AG09319 (cell line): ENCODE data around the gene ETHE1.
A peak's percentile ranks its signal among the peaks of the same experiment; 100 is the strongest.

ENCODE experiments used
- DNase-seq: peaks from one replicate; pipeline ENCODE4 v3.0.0-alpha.2; 2010; ENCODE audit warnings: low read depth; ENCODE audit errors: extremely low read depth
- CTCF ChIP-seq: IDR thresholded peaks from 2 replicates; pipeline ENCODE4 v1.5.1; 2011; ENCODE audit warnings: low read depth, mild to moderate bottlenecking, inconsistent platforms, low read length, moderate library complexity

The ETHE1 gene

DNA sequence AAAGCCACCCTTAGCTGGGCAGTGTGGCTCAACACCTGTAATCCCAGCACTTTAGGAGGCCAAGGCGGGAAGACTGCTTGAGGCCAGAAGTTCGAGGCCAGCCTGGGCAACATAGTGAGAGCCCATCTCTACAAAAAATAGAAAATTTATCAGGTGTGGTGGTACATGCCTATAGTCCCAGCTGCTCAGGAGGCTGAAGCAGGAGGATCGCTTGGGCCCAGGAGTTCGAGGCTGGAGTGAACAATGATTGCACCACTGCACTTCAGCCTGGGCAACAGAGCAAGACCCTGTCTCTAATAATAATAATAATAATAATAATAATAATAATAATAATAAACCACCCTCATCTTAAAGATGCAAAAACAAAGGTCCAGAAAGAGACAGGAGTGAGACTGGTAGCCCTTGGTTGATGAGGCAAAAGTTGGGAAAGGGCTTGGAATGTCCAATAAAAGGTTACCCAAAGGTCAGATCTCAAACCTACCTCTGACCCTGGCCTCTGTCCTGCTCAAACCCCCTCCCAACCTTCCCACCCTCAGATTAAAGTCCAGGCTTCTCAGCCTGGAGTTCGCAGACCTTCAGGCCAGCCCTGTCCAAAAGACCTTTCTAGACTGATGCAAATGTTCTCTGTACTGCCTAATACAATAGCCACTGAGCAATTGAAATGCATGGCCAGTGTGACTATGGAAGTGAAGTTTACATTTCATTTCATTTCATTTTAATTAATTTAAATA, 15.1 kb upstream of the ETHE1 start:
- no peak for TF ChIP-seq CTCF

GRCh38 chr19:43540381-43540780, 13.4 kb upstream of the ETHE1 start:
- no peak for TF ChIP-seq CTCF
- DNase-seq = no peak

More for the DNA sequence above, 15.1 kb upstream of the ETHE1 start:
- no peak for DNase-seq

DNA sequence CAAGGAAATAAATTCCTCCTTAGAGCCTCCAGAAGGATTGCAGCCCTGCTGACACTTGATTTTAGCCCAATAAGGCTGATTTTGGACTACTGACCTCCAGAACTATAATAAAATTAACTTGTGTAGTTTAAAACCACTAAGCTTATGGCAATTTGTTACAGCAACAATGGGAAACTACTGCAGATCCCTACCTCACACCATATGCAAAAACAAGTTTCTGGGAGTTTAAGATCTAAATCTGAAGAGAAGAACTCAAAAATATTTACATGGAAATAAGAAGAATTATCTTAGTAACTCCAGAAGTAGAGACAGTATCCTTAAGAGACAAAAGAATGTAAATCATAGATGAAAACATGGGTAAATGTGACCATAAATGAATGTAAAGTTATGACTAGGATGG, 11.9 kb upstream of the ETHE1 start:
- no peak for TF ChIP-seq CTCF
- DNase-seq = no peak

DNA sequence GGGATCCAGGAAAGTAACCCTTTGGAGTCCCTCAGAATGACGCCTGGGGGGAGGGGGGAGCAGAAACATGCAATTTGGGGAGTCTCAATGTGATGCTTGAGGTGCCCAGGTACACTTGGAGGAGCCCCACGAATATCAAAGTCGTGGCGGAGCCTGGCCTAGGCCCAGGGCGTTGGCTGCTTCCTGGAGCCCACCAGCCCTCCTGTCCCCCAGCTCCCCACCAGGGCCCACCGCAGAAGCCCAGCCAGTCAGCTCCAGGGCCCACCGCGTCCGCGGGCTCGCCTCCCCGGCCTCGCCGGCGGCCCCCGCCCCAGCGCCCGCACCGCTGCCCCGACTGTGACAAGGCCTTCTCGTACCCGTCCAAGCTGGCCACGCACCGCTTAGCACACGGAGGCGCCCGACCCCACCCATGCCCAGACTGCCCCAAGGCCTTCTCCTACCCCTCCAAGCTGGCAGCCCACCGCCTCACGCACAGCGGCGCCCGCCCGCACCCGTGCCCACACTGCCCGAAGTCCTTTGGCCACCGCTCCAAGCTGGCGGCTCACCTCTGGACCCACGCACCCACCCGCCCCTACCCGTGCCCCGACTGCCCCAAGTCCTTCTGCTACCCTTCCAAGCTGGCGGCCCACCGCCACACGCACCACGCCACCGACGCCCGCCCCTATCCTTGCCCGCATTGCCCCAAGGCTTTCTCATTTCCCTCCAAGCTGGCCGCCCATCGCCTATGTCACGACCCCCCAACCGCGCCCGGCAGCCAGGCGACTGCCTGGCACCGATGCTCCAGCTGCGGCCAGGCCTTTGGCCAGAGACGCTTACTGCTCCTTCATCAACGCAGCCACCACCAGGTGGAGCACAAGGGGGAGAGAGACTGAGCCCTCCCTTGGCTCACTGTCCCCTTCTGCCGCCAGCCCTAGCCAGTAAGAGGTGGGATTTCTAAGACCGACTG, 8.1 kb upstream of the ETHE1 start:
- peak; percentile 77 for TF ChIP-seq CTCF
- no peak for DNase-seq

DNA sequence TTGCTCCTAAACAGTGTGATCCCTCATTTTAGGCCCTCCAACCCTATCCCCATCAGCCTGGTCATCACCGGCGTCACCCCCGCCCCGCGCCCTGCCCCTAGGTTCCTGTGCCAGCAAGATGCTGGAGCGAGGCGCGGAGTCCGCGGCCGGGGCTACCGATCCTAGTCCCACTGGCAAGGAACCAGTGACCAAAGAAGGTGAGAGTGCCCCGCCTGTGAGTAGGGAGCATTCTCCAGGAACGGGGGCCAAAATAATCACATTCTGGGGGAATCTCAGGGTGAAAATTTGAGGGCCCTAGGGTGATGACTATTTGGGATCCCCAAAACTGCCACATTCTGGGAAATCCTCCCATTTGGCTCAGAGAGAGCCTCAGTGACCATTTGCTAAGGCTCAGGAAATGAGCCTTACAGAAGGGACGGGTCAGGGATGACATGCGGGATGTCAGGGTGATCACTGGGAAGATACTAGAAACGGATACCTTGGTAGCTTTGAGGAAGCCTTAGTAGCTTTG, 7.4 kb upstream of the ETHE1 start:
- no peak for TF ChIP-seq CTCF
- no peak for DNase-seq

- TF ChIP-seq CTCF = no peak
- peak; percentile 99 for DNase-seq
Observed at GRCh38 chr19:43533546-43534304, 6.7 kb upstream of the ETHE1 start.
